ENCODE results near the gene HLA-B. TPM values are rescaled to one million over a fixed set of nuclear protein-coding genes. Genes with fewer than 3 reads are reported as not detected.
"Not testable (repeated sequence)": the region's sequence is repeated elsewhere in the genome, so short reads cannot be mapped to it uniquely, and the experiment has no call there.

Gene HLA-B
- total RNA-seq, 1 donor from 2014 or later: 400 TPM

DNA sequence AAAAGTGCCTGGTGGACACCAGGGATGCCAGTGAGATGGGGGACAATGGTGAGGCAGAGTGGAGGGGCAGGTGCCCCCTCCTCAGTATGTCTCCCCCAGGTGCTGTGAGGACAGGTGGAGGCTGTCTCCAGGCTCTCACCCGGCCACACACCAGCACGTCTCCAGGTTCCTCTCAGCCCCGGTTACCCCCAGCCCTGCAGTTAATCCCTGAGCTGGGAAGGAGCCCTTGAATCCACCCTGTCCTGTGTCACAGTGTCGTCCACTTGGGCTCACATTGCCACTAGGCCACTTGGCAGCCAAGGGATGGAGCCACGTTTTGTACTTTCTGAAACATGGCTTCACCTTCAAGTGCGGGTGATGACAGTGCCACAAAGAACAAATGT, 21.7 kb upstream of the HLA-B start:
- TF ChIP-seq, protein P1, sequence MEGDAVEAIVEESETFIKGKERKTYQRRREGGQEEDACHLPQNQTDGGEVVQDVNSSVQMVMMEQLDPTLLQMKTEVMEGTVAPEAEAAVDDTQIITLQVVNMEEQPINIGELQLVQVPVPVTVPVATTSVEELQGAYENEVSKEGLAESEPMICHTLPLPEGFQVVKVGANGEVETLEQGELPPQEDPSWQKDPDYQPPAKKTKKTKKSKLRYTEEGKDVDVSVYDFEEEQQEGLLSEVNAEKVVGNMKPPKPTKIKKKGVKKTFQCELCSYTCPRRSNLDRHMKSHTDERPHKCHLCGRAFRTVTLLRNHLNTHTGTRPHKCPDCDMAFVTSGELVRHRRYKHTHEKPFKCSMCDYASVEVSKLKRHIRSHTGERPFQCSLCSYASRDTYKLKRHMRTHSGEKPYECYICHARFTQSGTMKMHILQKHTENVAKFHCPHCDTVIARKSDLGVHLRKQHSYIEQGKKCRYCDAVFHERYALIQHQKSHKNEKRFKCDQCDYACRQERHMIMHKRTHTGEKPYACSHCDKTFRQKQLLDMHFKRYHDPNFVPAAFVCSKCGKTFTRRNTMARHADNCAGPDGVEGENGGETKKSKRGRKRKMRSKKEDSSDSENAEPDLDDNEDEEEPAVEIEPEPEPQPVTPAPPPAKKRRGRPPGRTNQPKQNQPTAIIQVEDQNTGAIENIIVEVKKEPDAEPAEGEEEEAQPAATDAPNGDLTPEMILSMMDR (IDR thresholded peaks at IDR 0.05; ENCODE audit: borderline replicate concordance): no peak
- DNase-seq: no peak
- Histone ChIP-seq H3K4me3 (no peak overlapping the region), H3K4me1 (no peaks in the 10 kb centered on the region), H3K9me3 (replicated peaks) (no peaks in the 10 kb centered on the region), H3K36me3 (no peaks in the 10 kb centered on the region), H3K27ac (replicated peaks) (no peak overlapping the region), H3K27me3 (ENCODE audit: low read depth) (peaks cover 61% of the 10 kb centered on the region)
- intact Hi-C loops (cut with micrococcal nuclease): no loop called here

- H3K27me3 ChIP-seq (ENCODE audit: low read depth): peaks cover 61% of the 10 kb centered on the region
- DNase-seq: no peak
- intact Hi-C loops (cut with micrococcal nuclease): no loop called here
- H3K4me3 ChIP-seq: no peak overlapping the region
- H3K36me3 ChIP-seq: no peaks in the 10 kb centered on the region
- no peaks in the 10 kb centered on the region for H3K4me1 ChIP-seq
- H3K9me3 ChIP-seq (replicated peaks): no peaks in the 10 kb centered on the region
- TF ChIP-seq, protein P1 (IDR thresholded peaks at IDR 0.05; ENCODE audit: borderline replicate concordance): no peak
- H3K27ac ChIP-seq (replicated peaks): no peak overlapping the region
Measured at GRCh38 chr6:31378062-31378720, 21.2 kb upstream of the HLA-B start.

DNA sequence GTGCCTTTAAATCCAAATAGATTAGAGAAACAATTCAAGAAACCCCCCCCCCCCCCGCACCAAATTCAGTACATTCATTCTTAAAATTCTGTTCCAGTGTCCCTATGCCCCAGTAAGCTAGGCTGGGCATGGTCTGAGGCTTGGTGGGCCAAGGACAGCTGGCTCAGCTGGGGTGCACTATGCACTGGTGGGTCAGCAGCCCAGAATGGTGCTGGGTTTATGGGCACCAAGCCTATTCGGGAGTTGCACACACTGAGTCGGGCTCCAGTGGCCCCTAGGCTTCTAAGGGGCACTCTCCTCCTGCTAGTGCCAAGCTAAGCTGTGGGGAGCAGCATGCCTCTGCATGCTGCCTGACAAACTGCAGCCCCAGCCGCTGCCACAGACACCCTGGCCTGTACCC, 20.1 kb upstream of the HLA-B start:
- no peaks in the 10 kb centered on the region for H3K4me1 ChIP-seq
- no peak for DNase-seq
- no peak overlapping the region for H3K27ac ChIP-seq (replicated peaks)
- no peak overlapping the region for H3K4me3 ChIP-seq
- H3K9me3 ChIP-seq (replicated peaks): peaks cover 4% of the 10 kb centered on the region
- intact Hi-C loops (cut with micrococcal nuclease): no loop called here
- TF ChIP-seq, protein P1 (IDR thresholded peaks at IDR 0.05; ENCODE audit: borderline replicate concordance): no peak
- peaks cover 61% of the 10 kb centered on the region for H3K27me3 ChIP-seq (ENCODE audit: low read depth)
- H3K36me3 ChIP-seq: no peaks in the 10 kb centered on the region

DNA sequence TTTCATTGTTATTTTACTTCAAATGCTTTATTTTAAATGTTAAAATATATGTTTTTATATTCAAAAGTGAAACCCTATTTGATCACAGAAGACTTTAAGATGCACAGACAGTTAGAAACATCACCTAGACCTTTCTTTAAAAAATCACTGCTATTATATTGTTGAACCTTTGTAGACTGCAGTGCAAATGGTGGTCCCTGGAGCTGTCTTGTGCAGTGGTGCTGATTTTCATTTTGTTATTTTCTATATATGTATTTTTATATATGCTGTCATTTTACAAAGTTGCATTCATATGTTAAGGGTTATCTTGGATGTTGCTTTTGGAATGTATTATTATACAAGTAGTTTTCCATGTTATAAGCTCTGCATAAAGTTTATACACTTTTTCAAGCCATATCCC, 18.7 kb upstream of the HLA-B start:
- DNase-seq: no peak
- intact Hi-C loops (cut with micrococcal nuclease): no loop called here
- Histone ChIP-seq H3K27me3 (ENCODE audit: low read depth) (peaks cover 56% of the 10 kb centered on the region), H3K27ac (replicated peaks) (no peak overlapping the region), H3K36me3 (no peaks in the 10 kb centered on the region), H3K9me3 (replicated peaks) (peaks cover 9% of the 10 kb centered on the region), H3K4me3 (no peak overlapping the region), H3K4me1 (no peaks in the 10 kb centered on the region)
- TF ChIP-seq, protein P1 (IDR thresholded peaks at IDR 0.05; ENCODE audit: borderline replicate concordance): no peak

DNA sequence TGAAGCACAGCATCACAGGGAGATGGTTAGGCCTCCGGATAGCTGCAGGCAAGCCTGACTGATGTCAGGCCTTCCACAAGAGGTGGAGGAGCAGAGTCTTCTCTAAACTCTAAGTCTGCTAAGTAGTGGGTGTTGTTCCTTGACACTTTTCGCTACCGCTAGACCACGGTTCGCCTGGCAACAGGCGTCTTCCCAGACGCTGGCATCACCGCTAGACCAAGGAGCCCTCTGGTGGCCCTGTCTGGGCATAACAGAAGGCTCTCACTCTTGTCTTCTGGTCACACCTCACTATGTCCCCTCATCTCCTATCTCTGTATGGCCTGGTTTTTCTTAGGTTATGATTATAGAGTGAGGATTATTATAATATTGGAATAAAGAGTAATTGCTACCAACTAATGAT, 17.1 kb upstream of the HLA-B start:
- H3K4me3 ChIP-seq; DNase-seq; H3K9me3 ChIP-seq (replicated peaks); H3K36me3 ChIP-seq; H3K4me1 ChIP-seq; intact Hi-C loops (cut with micrococcal nuclease); H3K27ac ChIP-seq (replicated peaks): not testable (repeated sequence)
- TF ChIP-seq, protein P1 (IDR thresholded peaks at IDR 0.05; ENCODE audit: borderline replicate concordance): peak; percentile 54
- H3K27me3 ChIP-seq (ENCODE audit: low read depth): peaks cover 50% of the 10 kb centered on the region

All from left ventricle myocardium inferior (tissue), 1 donor.